Vagina (tissue), 2 donors: Measurements from ENCODE around the gene CTNNA3. TPM values are rescaled to one million over a fixed set of nuclear protein-coding genes. Genes with fewer than 3 reads are reported as not detected.

Experiments used
- DNase-seq, 2 donors: peaks; one replicate each; pipeline ENCODE4 v3.0.0-alpha.2; 2017; ENCODE audit errors: extremely low spot score in 2 of 2
- H3K27ac ChIP-seq: fragments of 200-600 bp; sonication (generic); one replicate; pipeline ENCODE4 v1.5.1; 2019
- H3K27me3 ChIP-seq: fragments of 200-600 bp; sonication (generic); one replicate; pipeline ENCODE4 v1.5.1; 2019
- H3K36me3 ChIP-seq, 2 donors: fragments of 200-600 bp; sonication (generic); one replicate each; pipeline ENCODE4 v1.5.1; 2017 to 2019
- H3K4me1 ChIP-seq: fragments of 200-600 bp; sonication (generic); one replicate; pipeline ENCODE4 v1.5.1; 2019
- H3K4me3 ChIP-seq, 2 donors: fragments of 200-600 bp; sonication (generic); 1 replicate in 1 of 2; 2 replicates in 1 of 2; pipeline ENCODE4 v1.5.1; 2016 to 2019
- H3K9me3 ChIP-seq: fragments of 200-600 bp; sonication (generic); one replicate; pipeline ENCODE4 v1.5.1; 2019
- POLR2A ChIP-seq, 2 donors: fragments of 450-650 bp; IDR thresholded peaks; one replicate each; pipeline ENCODE4 v1.6.1; 2017; ENCODE audit warnings: antibody characterized with exemption in 2 of 2, mild to moderate bottlenecking in 2 of 2, moderate library complexity in 2 of 2
- POLR2AphosphoS5 ChIP-seq, 2 donors: sonication (generic); formaldehyde crosslinking; IDR thresholded peaks; one replicate each; pipeline ENCODE4 v1.9.0; 2017; ENCODE audit warnings: antibody characterized with exemption in 2 of 2, mild to moderate bottlenecking in 2 of 2, low read depth in 1 of 2; ENCODE audit not compliant: insufficient read depth in 1 of 2
- intact Hi-C: fragments of 100-400 bp; cut with DNase I; formaldehyde crosslinking; loops from one replicate; pipeline ENCODE4 v1.15.1; 2023
- total RNA-seq: library from RNA; depleted of rRNA; stranded (reverse); fragments of >200 nt; gene quantifications from one replicate; pipeline ENCODE4 v1.2.3, GENCODE V29; 2016
- TF ChIP-seq, protein P1 (sequence below), 3 experiments: fragments of 450-650 bp in 2 of 3; fragments of 200-600 bp in 1 of 3; sonication (generic) in 1 of 3; IDR thresholded peaks; one replicate each; pipeline ENCODE4 v1.5.1; 2017 to 2019; ENCODE audit warnings: antibody characterized with exemption in 3 of 3, mild to moderate bottlenecking in 2 of 3, moderate library complexity in 2 of 3

Gene CTNNA3
- total RNA-seq, 1 donor from 2014 or later: 0.98 TPM

DNA sequence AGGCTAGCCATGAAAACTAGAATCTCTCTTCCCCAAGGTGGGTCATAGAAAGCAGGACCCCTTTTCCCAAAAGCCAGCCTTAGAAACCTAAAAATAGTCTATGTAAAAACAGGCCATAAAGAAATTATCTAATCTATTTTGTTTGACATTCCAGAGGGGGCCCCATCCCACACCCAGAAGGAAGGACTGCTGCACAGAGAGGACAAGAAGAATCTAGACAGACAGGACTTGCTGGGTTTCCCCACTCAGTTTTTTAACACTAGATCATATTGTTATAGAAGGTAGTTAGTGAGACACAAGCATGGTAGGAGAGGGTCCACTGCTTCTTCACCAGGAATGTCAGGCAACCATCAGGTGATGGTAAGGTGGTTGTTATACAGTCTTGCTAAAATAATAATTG lies 413.1 kb downstream of the CTNNA3 start:
- Histone ChIP-seq H3K36me3 (no peaks in the 10 kb centered on the region), H3K27ac (no peak overlapping the region), H3K9me3 (no peaks in the 10 kb centered on the region), H3K4me1 (no peaks in the 10 kb centered on the region), H3K27me3 (no peaks in the 10 kb centered on the region), H3K4me3 (no peak overlapping the region)
- intact Hi-C loops: no loop called here
- TF ChIP-seq POLR2A (IDR thresholded peaks at IDR 0.05) (no peak), POLR2AphosphoS5 (IDR thresholded peaks at IDR 0.05; ENCODE audit: insufficient read depth in 1 of 2, low read depth in 1 of 2) (no peak)
- TF ChIP-seq, protein P1, sequence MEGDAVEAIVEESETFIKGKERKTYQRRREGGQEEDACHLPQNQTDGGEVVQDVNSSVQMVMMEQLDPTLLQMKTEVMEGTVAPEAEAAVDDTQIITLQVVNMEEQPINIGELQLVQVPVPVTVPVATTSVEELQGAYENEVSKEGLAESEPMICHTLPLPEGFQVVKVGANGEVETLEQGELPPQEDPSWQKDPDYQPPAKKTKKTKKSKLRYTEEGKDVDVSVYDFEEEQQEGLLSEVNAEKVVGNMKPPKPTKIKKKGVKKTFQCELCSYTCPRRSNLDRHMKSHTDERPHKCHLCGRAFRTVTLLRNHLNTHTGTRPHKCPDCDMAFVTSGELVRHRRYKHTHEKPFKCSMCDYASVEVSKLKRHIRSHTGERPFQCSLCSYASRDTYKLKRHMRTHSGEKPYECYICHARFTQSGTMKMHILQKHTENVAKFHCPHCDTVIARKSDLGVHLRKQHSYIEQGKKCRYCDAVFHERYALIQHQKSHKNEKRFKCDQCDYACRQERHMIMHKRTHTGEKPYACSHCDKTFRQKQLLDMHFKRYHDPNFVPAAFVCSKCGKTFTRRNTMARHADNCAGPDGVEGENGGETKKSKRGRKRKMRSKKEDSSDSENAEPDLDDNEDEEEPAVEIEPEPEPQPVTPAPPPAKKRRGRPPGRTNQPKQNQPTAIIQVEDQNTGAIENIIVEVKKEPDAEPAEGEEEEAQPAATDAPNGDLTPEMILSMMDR (IDR thresholded peaks at IDR 0.05): no peak
- DNase-seq: no peak

DNA sequence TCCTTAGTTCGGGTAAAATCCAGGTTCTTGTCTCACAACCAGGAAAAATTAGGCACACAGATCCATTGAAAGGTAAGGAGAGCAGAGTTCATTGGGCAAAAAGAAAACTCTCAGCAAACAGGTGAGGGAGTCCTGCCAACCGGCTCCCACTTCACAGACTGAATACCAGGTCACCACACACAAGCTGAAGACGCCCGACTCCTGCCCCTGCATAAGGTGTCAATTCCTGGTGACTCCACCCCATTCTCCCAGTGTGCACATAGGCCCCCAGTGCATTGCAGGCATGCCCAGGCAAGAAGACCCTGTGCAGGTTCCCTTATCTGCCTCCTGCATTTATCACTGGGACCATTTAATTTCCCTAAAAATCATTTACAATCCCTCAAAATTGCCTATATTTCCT lies 415.6 kb downstream of the CTNNA3 start:
- Histone ChIP-seq H3K9me3 (no peaks in the 10 kb centered on the region), H3K4me3 (no peak overlapping the region), H3K27me3 (no peaks in the 10 kb centered on the region), H3K36me3 (no peaks in the 10 kb centered on the region), H3K27ac (no peak overlapping the region), H3K4me1 (no peaks in the 10 kb centered on the region)
- intact Hi-C loops: no loop called here
- TF ChIP-seq POLR2A (IDR thresholded peaks at IDR 0.05) (no peak), POLR2AphosphoS5 (IDR thresholded peaks at IDR 0.05; ENCODE audit: insufficient read depth in 1 of 2, low read depth in 1 of 2) (no peak)
- TF ChIP-seq, protein P1 (IDR thresholded peaks at IDR 0.05): no peak
- DNase-seq: no peak

DNA sequence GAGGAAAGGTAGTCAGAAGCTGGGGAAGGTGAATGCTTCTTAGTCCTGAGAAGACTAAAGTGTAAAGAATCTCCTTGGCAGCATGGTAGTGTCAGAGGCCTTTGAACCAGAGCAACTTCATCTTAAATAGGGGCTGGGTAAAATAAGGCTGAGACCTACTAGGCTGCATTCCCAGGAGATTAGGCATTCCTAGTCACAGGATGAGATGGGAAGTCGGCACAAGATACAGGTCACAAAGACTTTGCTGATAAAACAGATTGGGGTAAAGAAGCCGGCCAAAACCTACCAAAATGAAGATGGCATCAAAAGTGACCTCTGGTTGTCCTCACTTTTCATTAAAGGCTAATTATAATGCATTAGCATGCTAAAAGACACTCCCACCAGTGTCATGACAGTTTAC lies 418.6 kb downstream of the CTNNA3 start:
- Histone ChIP-seq H3K27ac (no peak overlapping the region), H3K4me1 (no peaks in the 10 kb centered on the region), H3K4me3 (no peak overlapping the region), H3K9me3 (no peaks in the 10 kb centered on the region), H3K27me3 (no peaks in the 10 kb centered on the region), H3K36me3 (no peaks in the 10 kb centered on the region)
- TF ChIP-seq, protein P1 (IDR thresholded peaks at IDR 0.05): no peak
- TF ChIP-seq POLR2A (IDR thresholded peaks at IDR 0.05): no peak
- TF ChIP-seq POLR2AphosphoS5 (IDR thresholded peaks at IDR 0.05; ENCODE audit: insufficient read depth in 1 of 2, low read depth in 1 of 2): no peak
- DNase-seq: no peak
- intact Hi-C loops: no loop called here

DNA sequence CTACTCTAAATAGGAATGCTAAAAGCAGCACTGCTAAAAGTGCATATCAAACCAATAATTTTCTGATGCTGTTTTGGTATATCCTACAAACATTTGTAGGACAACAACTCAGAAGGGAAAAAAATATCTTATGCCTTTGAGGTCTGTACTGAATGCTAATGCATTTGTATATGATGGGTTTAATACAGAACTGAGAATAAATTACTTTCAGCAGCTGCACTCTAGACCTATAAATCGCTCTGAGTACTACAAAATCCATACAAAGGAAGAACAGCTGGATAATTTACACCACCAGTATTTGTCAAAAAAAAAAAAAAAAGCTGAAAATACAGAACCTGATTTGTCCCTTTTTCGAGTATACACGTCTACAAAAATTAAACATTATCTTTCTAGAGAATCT lies 426.2 kb downstream of the CTNNA3 start:
- no peaks in the 10 kb centered on the region for H3K36me3 ChIP-seq
- intact Hi-C loops: no loop called here
- no peaks in the 10 kb centered on the region for H3K27me3 ChIP-seq
- H3K4me3 ChIP-seq: no peak overlapping the region
- TF ChIP-seq, protein P1 (IDR thresholded peaks at IDR 0.05): no peak
- no peak for TF ChIP-seq POLR2AphosphoS5 (IDR thresholded peaks at IDR 0.05; ENCODE audit: insufficient read depth in 1 of 2, low read depth in 1 of 2)
- no peak for TF ChIP-seq POLR2A (IDR thresholded peaks at IDR 0.05)
- no peak overlapping the region for H3K27ac ChIP-seq
- no peak for DNase-seq
- H3K9me3 ChIP-seq: no peaks in the 10 kb centered on the region
- no peaks in the 10 kb centered on the region for H3K4me1 ChIP-seq

DNA sequence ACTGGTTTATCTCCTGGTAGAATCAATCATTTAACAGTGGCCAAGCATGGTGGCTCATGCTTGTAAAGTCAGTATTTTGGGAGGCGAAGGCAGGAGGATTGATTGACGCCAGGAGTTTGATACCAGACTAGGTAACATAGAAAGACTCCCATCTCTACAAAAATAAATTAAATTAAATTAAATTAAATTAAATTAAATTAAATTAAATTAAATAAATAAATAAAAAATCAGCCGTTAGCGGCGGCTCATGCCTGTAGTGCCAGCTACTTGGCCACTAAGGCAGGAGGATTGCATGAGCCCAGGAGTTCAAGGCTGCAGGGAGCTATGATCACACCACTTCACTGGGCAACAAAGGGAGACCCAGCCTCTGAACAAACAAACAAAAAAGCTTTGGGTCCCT lies 427.8 kb downstream of the CTNNA3 start:
- Histone ChIP-seq H3K4me1 (no peaks in the 10 kb centered on the region), H3K36me3 (no peaks in the 10 kb centered on the region), H3K27me3 (no peaks in the 10 kb centered on the region), H3K27ac (no peak overlapping the region), H3K9me3 (no peaks in the 10 kb centered on the region), H3K4me3 (no peak overlapping the region)
- intact Hi-C loops: no loop called here
- no peak for DNase-seq
- TF ChIP-seq POLR2AphosphoS5 (IDR thresholded peaks at IDR 0.05; ENCODE audit: insufficient read depth in 1 of 2, low read depth in 1 of 2) (no peak), POLR2A (IDR thresholded peaks at IDR 0.05) (no peak)
- TF ChIP-seq, protein P1 (IDR thresholded peaks at IDR 0.05): no peak
